HG02623 (cell line): ENCODE measurements around the gene OR1F1.
"Not testable (repeated sequence)": the region's sequence is repeated elsewhere in the genome, so short reads cannot be mapped to it uniquely, and the experiment has no call there.

ENCODE experiments used
- ATAC-seq: cut with Tn5 transposase; IDR thresholded peaks from one replicate; pipeline ENCODE4 v1.9.1; 2021; ENCODE audit warnings: moderate library complexity; ENCODE audit not compliant: unreplicated experiment

The OR1F1 gene

DNA sequence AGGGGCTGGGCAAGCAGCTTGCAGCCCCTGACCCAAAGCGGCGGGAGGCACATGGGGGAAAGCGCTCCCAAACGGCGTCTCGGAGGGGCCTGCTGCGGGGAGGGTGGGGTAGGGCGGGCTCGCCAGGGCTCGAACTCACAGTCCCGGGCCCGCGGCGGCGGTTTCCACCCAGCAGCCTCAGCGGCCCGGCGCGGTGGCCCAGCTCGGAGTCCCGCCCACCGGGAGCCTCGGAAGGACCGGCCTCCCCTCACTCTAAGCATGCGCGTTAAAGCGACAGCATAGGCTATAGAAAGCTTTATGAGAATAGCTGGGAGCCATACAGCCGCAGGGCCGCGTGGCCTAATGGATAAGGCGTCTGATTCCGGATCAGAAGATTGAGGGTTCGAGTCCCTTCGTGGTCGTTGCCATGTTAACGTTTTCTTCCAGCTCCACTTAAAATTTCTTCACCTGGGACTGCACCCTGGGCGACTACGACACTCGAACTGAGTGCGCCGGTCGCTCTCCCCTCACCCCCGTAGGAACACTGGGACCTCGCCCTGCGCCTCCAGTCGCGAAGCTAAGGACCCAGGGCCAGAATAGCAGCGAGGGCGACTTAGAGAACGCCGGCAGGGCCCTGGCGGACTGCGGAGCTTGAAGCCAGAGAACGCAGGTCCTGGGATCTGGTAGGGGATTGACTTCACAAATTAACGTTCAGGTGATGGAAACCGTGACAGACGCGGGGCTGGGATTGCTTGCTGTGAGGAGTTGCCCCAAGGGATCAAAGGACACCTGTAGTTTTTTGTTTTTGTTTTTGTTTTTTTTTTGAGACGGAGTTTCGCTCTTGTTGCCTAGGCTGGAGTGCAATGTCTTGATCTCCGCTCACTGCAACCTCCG is 37.4 kb upstream of the OR1F1 start:
- ATAC-seq: peak; percentile 68

DNA sequence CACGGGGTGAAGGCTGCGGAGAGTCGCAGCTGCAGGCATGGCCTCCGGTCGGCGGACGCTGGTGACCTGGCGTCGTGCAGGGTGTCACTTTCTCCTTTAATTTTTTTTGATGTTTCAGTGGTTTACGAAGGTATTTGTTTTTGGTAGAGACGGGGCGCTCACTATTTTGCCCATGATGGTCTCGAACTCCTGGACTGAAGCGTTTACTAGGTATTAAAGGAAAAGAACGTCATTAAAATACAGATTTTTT is 36.1 kb upstream of the OR1F1 start:
- ATAC-seq: no peak

DNA sequence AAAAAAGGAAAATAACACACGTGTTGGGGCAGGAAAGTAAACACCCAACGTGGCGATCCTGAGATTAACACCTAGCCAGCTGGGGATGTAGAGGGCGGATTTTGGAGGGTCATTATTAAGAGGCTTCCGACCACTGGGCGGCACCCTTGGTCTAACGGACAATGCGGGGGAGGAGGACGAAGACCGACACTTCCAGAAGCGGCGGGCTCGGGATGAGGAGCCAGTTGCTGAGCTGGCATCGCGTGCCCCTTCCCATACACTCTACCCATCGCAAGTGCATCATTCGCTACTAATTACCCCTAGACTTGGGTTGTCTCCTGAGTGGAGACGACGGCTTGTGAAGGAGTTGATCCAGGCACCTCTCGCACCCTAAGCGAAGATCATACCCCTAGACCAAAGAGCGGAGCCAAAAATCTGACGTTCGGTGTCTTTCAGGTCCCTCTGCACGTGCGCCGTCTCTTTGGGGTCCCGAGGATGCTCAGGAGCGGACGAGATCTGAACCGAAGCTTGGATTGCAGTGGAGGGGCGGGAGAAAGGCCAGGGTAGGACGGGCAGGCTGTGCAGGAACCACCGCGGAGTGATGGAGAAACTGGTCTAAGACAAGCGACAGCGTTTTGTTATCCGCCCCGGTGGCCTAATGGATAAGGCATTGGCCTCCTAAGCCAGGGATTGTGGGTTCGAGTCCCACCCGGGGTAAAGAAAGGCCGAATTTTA is 35.6 kb upstream of the OR1F1 start:
- ATAC-seq: no peak

DNA sequence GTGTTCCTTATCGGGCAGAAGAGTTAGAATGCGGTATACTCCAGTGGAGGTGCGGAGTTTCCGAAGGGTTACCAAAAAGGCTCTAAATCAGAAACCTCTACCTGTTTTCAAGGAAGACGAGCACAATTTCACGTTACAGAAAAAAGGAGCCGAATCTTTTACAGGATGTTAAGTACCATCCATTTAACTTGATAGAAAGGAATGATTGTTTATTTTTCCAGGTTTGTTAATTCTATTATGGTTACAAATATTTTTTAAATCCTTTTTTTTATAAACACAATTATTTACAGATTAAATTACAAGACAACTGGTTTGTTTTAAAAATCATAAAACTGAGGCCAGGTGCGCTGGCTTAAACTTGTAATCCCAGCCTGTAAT is 35.0 kb upstream of the OR1F1 start:
- no peak for ATAC-seq

GRCh38 chr16:3155181-3155580 is 32.8 kb upstream of the OR1F1 start:
- no peak for ATAC-seq

GRCh38 chr16:3155972-3156371 is 32.0 kb upstream of the OR1F1 start:
- no peak for ATAC-seq

DNA sequence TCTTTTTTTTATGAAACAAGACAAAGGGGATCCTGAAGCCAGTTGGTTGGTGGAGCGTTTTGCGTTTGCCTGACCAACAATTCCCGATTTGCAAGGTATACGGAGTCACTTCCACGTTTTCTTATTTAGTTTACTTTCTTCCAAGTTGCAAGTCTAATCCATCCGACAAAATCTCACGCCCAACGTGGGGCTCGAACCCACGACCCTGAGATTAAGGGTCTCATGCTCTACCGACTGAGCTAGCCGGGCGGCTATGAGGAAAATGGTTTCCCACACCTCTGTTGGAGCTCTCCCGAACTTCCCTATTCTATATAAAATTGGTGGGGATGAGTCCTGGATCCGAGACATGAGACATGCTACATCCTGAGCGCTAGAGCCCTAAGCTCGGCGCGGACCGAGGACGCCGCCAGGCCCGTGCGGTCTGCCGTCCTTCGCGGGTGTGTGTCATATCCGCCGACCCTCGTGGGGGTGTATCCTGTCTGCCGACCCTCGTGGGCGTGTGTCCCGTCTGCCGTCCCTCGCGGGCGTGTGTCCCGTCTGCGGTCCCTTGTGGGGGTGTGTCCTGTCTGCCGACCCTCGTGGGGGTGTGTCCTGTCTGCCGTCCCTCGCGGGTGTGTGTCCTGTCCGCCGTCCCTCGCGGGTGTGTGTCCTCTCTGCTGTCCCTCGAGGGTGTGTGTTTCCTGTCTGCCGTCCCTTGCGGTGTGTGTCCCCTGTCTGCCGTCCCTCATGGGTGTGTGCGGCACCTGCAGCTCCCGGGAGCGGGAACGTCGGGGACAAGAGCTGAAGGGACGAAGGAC is 30.6 kb upstream of the OR1F1 start:
- no peak for ATAC-seq

DNA sequence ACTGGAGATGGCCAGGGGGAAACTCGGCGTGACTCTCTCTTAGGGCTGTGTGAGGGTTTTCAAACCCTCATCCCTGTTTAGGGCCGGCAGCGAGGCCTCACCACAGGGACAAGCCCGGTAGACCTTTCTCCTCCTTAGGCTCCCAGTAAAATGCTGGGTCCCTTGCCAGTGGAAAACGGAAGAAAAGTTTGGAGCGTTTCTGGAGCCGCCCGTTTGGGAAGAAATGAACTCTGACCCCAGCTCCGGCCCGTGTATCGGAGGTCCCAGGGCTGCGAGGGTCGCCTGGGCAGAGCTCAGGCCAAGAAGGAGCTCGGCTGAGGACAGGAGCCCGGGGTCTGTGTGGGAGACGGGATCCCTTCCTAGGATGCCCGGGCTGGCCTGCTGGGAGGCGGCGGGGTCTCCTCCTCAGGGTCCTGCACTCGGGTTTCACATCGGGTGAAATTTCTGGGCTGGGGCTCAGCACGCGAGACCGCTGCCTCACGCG is 29.9 kb upstream of the OR1F1 start:
- no peak for ATAC-seq

GRCh38 chr16:3158510-3159314 is 29.3 kb upstream of the OR1F1 start:
- no peak for ATAC-seq

GRCh38 chr16:3161235-3162018 is 26.6 kb upstream of the OR1F1 start:
- no peak for ATAC-seq

DNA sequence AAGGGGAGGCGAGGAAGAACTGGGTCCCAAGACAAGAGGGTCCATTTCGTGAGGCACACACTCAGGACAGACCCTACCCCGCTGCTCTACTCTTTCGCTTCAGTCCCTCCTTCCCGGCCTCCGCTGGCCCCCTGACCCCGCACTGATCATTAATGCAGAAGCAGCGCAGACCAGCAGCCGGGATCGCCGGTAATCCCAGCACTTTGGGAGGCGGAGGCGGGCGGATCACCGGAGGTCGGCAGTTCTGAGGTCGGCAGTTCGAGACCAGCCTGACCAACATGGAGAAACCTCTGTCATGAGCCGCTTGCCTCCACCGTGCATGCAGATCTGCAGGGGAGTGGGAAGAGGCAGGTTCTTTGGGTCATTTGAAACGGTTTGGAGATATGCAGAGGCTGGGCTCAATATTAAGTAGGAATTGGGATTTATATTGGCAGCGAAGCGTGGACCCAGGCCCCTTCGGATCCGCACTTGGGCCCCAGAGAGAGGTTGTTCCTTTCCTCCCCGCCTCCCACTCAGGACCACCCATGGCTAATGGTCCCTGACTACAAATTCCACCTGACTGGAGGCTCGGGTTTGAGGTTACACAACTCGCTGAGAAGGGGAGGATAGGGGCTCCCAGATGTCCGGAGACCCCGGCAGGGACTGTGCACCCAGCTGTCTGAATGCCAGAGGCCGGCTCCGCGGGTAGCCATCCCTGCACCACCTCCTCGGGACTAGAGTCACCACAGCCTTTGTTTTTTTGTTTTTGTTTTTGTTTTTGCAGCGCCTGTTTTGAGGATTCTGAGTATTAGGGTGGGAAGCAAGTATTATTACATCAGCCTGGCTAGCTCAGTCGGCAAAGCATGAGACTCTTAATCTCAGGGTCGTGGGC is 23.6 kb upstream of the OR1F1 start:
- ATAC-seq: no peak

- ATAC-seq: no peak
Observed at GRCh38 chr16:3165111-3165822, 22.7 kb upstream of the OR1F1 start.

- ATAC-seq: no peak
Observed at GRCh38 chr16:3166505-3166886, 21.5 kb upstream of the OR1F1 start.

DNA sequence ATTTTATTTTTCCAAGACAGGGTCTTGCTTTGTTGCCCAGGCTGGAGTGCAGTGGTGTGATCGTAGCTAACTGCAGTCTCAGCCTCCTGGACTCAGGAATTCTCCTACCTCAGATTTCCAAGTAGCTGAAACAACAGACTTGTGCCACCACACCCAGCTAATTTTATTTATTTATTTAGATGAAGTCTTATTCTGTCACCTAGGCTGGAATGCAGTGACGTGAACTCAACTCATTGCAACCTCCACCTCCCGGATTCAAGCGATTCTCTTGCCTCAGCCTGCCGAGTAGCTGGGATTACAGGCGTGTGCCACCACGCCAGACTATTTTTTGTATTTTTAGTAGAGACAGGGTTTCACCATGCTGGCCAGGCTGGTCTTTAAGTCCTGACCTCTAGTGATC is 19.3 kb upstream of the OR1F1 start:
- ATAC-seq: not testable (repeated sequence)

DNA sequence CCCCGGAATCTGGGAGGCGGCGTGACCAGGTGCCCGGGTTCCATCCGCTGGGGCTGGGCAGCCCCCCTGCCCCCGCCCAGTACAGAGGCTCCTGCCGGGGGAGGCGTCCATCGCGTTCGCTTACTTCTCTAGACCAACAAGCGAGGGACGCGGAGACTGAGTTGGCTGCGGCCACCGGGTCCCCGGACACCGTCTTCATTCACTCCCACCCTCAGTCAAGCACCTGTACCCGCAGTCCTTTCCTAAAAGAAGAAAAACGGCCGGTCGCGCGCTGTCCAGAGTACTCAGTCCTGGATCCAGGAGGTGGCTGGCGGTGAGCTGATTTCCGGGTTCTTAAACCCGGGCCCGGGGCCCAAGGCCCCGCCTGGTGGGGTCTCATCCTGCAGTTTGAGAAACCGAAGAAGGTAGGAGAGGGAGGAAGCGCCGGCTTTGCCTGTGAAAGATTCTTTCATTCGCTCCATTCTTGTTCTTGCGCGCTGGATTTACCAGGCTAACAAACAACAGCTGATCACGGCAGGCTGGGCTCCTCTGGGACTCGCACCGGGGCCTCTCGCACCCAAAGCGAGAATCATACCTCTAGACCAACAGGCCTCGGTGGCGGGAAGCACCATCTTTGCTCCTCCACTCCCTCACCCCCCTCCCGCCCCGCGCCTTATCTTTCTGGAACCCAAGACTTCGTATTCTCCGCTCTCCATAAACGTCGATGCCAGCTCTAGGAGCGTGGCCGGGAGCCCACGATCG is 17.4 kb upstream of the OR1F1 start:
- ATAC-seq: no peak

- ATAC-seq: no peak
Observed at GRCh38 chr16:3171181-3171854, 16.7 kb upstream of the OR1F1 start.

- ATAC-seq: no peak
Observed at GRCh38 chr16:3171855-3172593, 16.0 kb upstream of the OR1F1 start.
